Fibroblast of villous mesenchyme (primary cell): ENCODE results near the gene SLC34A3. TPM values are rescaled to one million over a fixed set of nuclear protein-coding genes. Genes with fewer than 3 reads are reported as not detected.

Experiments
- DNase-seq: peaks from one replicate; pipeline ENCODE4 v3.0.0-alpha.2; 2010; ENCODE audit warnings: low read depth
- H3K4me3 ChIP-seq: 2 replicates; pipeline ENCODE4 v1.5.1; 2011; ENCODE audit warnings: low read depth, mild to moderate bottlenecking, low read length
- CTCF ChIP-seq: IDR thresholded peaks from 2 replicates; pipeline ENCODE4 v1.5.1; 2012; ENCODE audit warnings: low read depth, mild to moderate bottlenecking, low read length; ENCODE audit not compliant: insufficient read depth
- total RNA-seq: library from RNA; depleted of rRNA; stranded (reverse); fragments of >200 nt; gene quantifications from 2 replicates; pipeline ENCODE4 v1.2.3, GENCODE V29; 2012

The SLC34A3 gene
- total RNA-seq, 1 donor = not detected

- no peak for DNase-seq
- H3K4me3 ChIP-seq = no peak overlapping the region
- TF ChIP-seq CTCF = no peak
These were observed 45.1 kb downstream of the SLC34A3 start for GRCh38 chr9:137275588-137276472.

DNA sequence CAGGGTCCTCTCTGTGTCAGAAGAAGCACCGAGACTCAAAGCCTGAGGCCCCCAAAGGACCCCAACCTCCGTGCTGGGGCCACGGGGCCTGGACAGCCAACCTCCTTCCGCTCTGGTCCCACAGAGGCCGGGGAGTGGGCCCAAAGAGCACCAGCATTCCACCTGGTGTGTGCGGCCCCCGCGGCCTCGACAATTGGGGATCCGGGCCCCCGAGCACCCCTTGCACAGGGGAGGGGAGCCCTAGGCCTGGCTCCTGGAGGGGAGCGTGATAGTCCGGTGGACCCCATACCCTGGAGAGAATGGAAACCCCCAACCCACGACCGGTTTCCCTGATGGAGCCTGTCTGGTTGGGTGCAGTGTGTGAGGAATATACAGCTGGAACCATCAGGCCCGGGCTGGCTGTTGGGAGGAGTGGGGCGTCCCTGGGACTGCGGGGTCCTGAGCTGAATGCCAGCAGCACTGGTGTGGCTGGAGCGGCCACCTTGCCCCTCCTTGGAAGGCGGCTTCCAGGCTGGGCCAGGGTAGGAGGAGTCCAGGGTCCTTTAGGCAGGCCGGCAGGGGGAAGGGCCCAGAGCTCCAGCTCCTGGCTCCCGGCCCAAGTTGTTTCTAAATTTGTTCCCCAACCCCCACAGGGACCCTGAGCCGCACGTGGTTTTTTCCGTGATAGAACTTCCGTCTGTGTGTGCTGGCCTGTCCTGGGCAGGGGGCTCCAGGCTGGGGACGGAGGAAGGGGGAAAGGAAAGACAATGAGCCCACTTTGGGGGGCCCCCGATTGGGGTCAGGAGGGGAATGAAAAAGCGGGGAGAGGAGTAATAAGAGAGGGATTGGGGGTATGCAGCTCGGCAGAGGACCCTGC lies 46.0 kb downstream of the SLC34A3 start:
- DNase-seq = peak; percentile 80
- peak overlapping the region; percentile 78 for H3K4me3 ChIP-seq
- no peak for TF ChIP-seq CTCF

DNA sequence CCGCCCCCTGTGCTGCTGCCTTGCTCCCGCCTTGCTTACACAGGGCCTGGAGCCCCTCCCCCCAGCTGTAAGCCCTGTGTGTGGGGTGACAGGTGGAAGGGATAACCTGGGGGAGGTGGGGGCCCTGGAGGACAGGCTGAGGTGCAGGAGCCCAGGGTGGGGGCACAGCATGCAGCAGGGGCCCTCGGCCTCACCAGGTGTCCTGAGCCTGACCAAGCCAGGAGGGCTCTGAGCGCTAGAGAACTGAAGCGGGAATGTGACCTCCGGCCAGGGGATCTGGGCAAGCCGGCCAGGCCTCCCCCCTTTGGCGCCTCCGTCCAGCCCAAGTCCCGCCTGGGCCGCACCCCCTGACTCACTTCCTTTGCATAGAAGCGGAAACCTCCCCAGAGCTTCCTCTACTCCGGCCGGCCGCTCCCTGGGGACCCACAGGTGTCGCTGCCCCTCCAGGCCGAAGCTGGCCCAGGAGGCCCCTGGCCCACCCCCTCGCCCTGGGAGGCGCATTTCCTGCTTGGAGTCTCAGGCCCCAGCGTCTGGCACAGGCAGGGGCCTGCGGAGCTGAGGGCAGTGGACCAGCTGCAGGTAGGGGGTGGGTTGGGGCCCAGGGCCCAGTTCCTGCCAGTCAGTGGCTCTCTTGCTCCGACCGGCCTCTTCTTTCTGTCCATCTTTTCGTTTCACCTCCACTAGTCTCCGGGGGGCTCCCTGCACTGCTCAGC lies 46.8 kb downstream of the SLC34A3 start, which contains the start of gene TOR4A:
Gene TOR4A (plus strand): TSS at position 398 of the 713 bp plus-strand sequence. CDS start 964 bp downstream, outside the sequence.
- H3K4me3 ChIP-seq = peak within 1 kb of the TSS; percentile 78
- TF ChIP-seq CTCF = peak; percentile 36
- peak; percentile 92 for DNase-seq

GRCh38 chr9:137278061-137278701 lies 47.5 kb downstream of the SLC34A3 start:
- peak overlapping the region; percentile 78 for H3K4me3 ChIP-seq
- TF ChIP-seq CTCF = no peak
- peak; percentile 42 for DNase-seq

DNA sequence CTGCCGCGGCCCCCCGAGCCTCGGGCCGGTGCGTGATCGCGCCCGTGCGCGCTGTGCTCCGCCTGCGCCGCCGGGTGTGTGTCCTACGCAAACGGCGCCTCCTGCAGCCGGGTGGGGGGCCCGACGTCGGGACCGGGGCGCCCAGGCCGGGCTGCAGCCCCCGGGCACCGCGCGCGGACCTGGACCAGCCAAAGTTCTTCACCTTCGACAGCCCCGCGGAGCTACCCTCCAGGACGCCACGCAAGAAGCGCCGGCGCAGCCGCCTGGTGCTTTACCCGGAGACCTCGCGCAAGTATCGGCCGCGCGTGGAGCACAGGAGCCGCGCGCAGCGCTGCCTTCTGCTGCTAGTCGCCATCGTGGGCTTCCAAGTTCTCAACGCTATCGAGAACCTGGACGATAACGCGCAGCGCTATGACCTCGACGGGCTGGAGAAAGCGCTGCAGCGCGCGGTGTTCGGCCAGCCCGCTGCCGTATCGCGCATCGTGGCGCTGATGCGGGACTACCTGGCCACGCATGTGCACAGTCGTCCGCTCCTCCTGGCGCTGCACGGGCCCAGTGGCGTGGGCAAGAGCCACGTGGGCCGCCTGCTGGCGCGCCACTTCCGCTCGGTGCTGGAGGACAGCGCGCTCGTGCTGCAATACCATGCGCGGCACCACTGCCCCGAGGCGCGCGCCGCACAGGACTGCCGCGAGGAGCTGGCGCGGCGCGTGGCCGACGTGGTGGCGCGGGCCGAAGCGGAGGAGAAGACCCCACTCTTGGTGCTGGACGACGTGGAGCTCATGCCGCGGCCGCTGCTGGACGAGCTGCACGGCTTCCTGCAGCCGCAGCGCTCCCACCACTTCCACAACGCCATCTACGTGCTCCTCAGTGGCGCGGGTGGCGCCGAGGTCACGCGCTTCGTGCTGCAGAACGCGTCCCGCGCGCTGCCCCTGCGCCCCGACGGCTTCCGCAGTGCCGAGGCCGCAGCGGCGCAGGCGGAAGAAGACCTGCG lies 48.3 kb downstream of the SLC34A3 start:
- peak overlapping the region; percentile 78 for H3K4me3 ChIP-seq
- no peak for TF ChIP-seq CTCF
- no peak for DNase-seq
